ENCODE measurements around the gene SLCO1B1.

GRCh38 chr12:21220266-21220665 is 89.3 kb downstream of the SLCO1B1 start:
- no peak for TF ChIP-seq CTCF (conservative IDR thresholded peaks at IDR 0.05; ENCODE audit: low read length)
- no peak for TF ChIP-seq EZH2phosphoT487 (IDR thresholded peaks at IDR 0.05; ENCODE audit: borderline replicate concordance, low read depth, low read length)
